Endothelial cell of umbilical vein (primary cell): ENCODE data around the gene MYO18A. TPM values are rescaled to one million over a fixed set of nuclear protein-coding genes. Genes with fewer than 3 reads are reported as not detected.

Experiments used
- BruUV-seq: library from RNA; stranded (reverse); fragments of 400-500 nt; replicated peaks from 2 replicates; lab custom pipeline; 2021; lab: Mats Ljungman, UMichigan
- CTCF ChIA-PET: fragments of 300-600, 350-600 bp; sonication (Branson Sonifier 250); formaldehyde crosslinking; loops from one replicate; lab custom pipeline; 2021; ENCODE audit warnings: antibody characterized with exemption, inconsistent platforms; lab: Charles Lee
- POLR2A ChIA-PET: fragments of 300-600, 350-600 bp; sonication (Branson Sonifier 250); formaldehyde crosslinking; loops from one replicate; lab custom pipeline; 2021; ENCODE audit warnings: antibody characterized with exemption, inconsistent platforms; lab: Charles Lee
- DNase-seq: peaks from one replicate; pipeline ENCODE4 v3.0.0-alpha.2; 2011; ENCODE audit warnings: low read depth, low spot score
- FAIRE-seq: peaks from 2 replicates; lab custom pipeline; 2011; peaks lifted over from hg19 to GRCh38; lab: Jason Lieb, UNC
- H2AFZ ChIP-seq: 2 replicates; pipeline ENCODE4 v1.6.0; 2012; ENCODE audit warnings: low read depth, low read length, control low read depth, inconsistent platforms
- H3K27ac ChIP-seq: 2 replicates; pipeline ENCODE4 v1.5.1; 2011; ENCODE audit warnings: low read depth, mild to moderate bottlenecking, control low read depth, low read length, moderate library complexity; ENCODE audit not compliant: insufficient read depth
- H3K27me3 ChIP-seq, 2 experiments: 2 replicates each; pipeline versions ENCODE4 v1.6.0 to v1.6.1; 2011; ENCODE audit warnings: low read length in 2 of 2, mixed read lengths in 1 of 2; ENCODE audit not compliant: control insufficient read depth in 2 of 2, insufficient read depth in 2 of 2
- H3K36me3 ChIP-seq, 2 experiments: 2 replicates in 1 of 2; 3 replicates in 1 of 2; pipeline ENCODE4 v1.5.1; 2011; ENCODE audit warnings: low read length in 2 of 2, mild to moderate bottlenecking in 1 of 2, moderate library complexity in 1 of 2; ENCODE audit not compliant: control insufficient read depth in 2 of 2, insufficient read depth in 2 of 2; ENCODE audit errors: extremely low read depth in 1 of 2
- H3K4me1 ChIP-seq: 3 replicates; pipeline ENCODE4 v1.5.1; 2011; ENCODE audit warnings: mild to moderate bottlenecking, low read length; ENCODE audit not compliant: control insufficient read depth, insufficient read depth; ENCODE audit errors: extremely low read depth
- H3K4me2 ChIP-seq: 2 replicates; pipeline ENCODE4 v1.6.1; 2011; ENCODE audit warnings: low read length, control low read depth, mixed read lengths; ENCODE audit not compliant: insufficient read depth
- H3K4me3 ChIP-seq, 3 experiments: fragments of 200-600 bp in 1 of 3; sonication (generic), shearing (Covaris generic) in 1 of 3; replicated peaks in 1 of 3; 2 replicates each; pipeline ENCODE4 v1.5.1; 2011 to 2016; ENCODE audit warnings: control low read depth in 3 of 3, low read length in 3 of 3, mild to moderate bottlenecking in 2 of 3, inconsistent platforms in 1 of 3, low read depth in 1 of 3, moderate library complexity in 1 of 3; ENCODE audit not compliant: insufficient read depth in 1 of 3
- H3K79me2 ChIP-seq: 2 replicates; pipeline ENCODE4 v1.6.0; 2012; ENCODE audit warnings: low read length, inconsistent platforms; ENCODE audit not compliant: control insufficient read depth, insufficient read depth
- H3K9ac ChIP-seq: replicated peaks from 2 replicates; pipeline ENCODE3; 2011; ENCODE audit warnings: low read length, control low read depth; ENCODE audit not compliant: insufficient read depth; ENCODE audit errors: extremely low read depth
- H3K9me1 ChIP-seq: replicated peaks from 3 replicates; pipeline ENCODE4 v1.6.0; 2011; ENCODE audit warnings: mild to moderate bottlenecking, low read length; ENCODE audit not compliant: control insufficient read depth, insufficient read depth; ENCODE audit errors: extremely low read depth
- H3K9me3 ChIP-seq: replicated peaks from 2 replicates; pipeline ENCODE4 v1.5.1; 2012; ENCODE audit warnings: low read length, inconsistent platforms; ENCODE audit not compliant: control insufficient read depth, insufficient read depth
- H4K20me1 ChIP-seq: replicated peaks from 2 replicates; pipeline ENCODE3; 2011; ENCODE audit warnings: mild to moderate bottlenecking, low read length; ENCODE audit not compliant: control insufficient read depth, insufficient read depth; ENCODE audit errors: extremely low read depth
- EZH2 ChIP-seq: IDR thresholded peaks from 2 replicates; pipeline ENCODE4 v1.6.1; 2012; ENCODE audit warnings: borderline replicate concordance, low read depth, mild to moderate bottlenecking, moderate library complexity, low read length, inconsistent platforms; ENCODE audit not compliant: severe bottlenecking
- FOS ChIP-seq: IDR thresholded peaks from 2 replicates; pipeline ENCODE4 v1.6.1; 2011; ENCODE audit warnings: mild to moderate bottlenecking, low read length, moderate library complexity, borderline replicate concordance; ENCODE audit not compliant: insufficient read depth
- GATA2 ChIP-seq: IDR thresholded peaks from 2 replicates; pipeline ENCODE4 v1.7.0; 2011; ENCODE audit warnings: low read depth, mild to moderate bottlenecking, moderate library complexity, mixed read lengths, low read length; ENCODE audit not compliant: insufficient read length, insufficient read depth
- JUN ChIP-seq: IDR thresholded peaks from 2 replicates; pipeline ENCODE4 v1.6.1; 2011; ENCODE audit warnings: borderline replicate concordance, low read depth; ENCODE audit not compliant: insufficient read length, insufficient read depth
- MAX ChIP-seq: IDR thresholded peaks from 2 replicates; pipeline ENCODE4 v1.6.1; 2011; ENCODE audit not compliant: insufficient read depth, insufficient read length
- MYC ChIP-seq: IDR thresholded peaks from one replicate; pipeline ENCODE4 v1.6.1; 2011; ENCODE audit warnings: mild to moderate bottlenecking, low read depth, low read length
- POLR2A ChIP-seq: IDR thresholded peaks from 2 replicates; pipeline ENCODE4 v1.6.1; 2012; ENCODE audit warnings: low read depth, mild to moderate bottlenecking, control low read depth, low read length
- POLR2AphosphoS5 ChIP-seq: IDR thresholded peaks from 2 replicates; pipeline ENCODE4 v1.6.1; 2012; ENCODE audit warnings: low read depth, mild to moderate bottlenecking, control low read depth, low read length, moderate library complexity; ENCODE audit not compliant: insufficient read depth
- dilution Hi-C: fragments of 300-500 bp; cut with MboI; formaldehyde crosslinking; loops from one replicate; pipeline ENCODE4 v1.15.0; 2019; ENCODE audit warnings: low sequenced_read_pairs; ENCODE audit not compliant: extremely low pct_ligation_motif_present
- intact Hi-C: fragments of 100-400 bp; cut with micrococcal nuclease; formaldehyde crosslinking; loops from one replicate; pipeline ENCODE4 v1.10.0; 2022
- polyA plus RNA-seq, 4 experiments: library from polyadenylated mRNA; depleted of rRNA in 3 of 4; stranded (reverse) in 3 of 4; unstranded in 1 of 4; fragments of >200 nt; gene quantifications; 2 replicates each; pipeline versions ENCODE4 v1.2.1 to v1.2.3, GENCODE V29; 2011 to 2012; ENCODE audit warnings: missing spikeins in 1 of 4
- total RNA-seq: library from RNA; stranded (reverse); gene quantifications from 2 replicates; pipeline ENCODE4 v1.2.3, GENCODE V29; 2021
- TF ChIP-seq, protein P1 (sequence below), 2 donors: IDR thresholded peaks; 1 replicate in 1 of 2; 2 replicates in 1 of 2; pipeline ENCODE4 v1.5.1; 2011; ENCODE audit warnings: low read length in 2 of 2, mild to moderate bottlenecking in 2 of 2, moderate library complexity in 2 of 2, control low read depth in 1 of 2, inconsistent platforms in 1 of 2, low read depth in 1 of 2; ENCODE audit not compliant: insufficient read depth in 1 of 2; ENCODE audit errors: extremely low read depth in 1 of 2

MYO18A gene
- total and polyA plus RNA-seq, 2 donors (not counting 3 experiments of a cell fraction or from before 2014, with no cell fraction given), result 3.9 to 28.3 TPM

- Histone ChIP-seq H4K20me1 (no peaks in the 10 kb centered on the region), H3K4me1 (peaks cover 3% of the 10 kb centered on the region), H3K36me3 (peaks cover 0 to 11% of the 10 kb centered on the region in 2 experiments), H3K9ac (no peak overlapping the region), H3K27me3 (no peaks in the 10 kb centered on the region), H2AFZ (no peak overlapping the region), H3K4me2 (no peak overlapping the region), H3K9me1 (no peaks in the 10 kb centered on the region), H3K4me3 (no peak overlapping the region), H3K9me3 (no peaks in the 10 kb centered on the region), H3K27ac (no peak overlapping the region), H3K79me2 (no peaks in the 10 kb centered on the region)
- TF ChIP-seq GATA2 (no peak), JUN (no peak), MAX (no peak), FOS (no peak), POLR2A (no peak), EZH2 (no peak), POLR2AphosphoS5 (no peak), MYC (no peak)
- TF ChIP-seq, protein P1, sequence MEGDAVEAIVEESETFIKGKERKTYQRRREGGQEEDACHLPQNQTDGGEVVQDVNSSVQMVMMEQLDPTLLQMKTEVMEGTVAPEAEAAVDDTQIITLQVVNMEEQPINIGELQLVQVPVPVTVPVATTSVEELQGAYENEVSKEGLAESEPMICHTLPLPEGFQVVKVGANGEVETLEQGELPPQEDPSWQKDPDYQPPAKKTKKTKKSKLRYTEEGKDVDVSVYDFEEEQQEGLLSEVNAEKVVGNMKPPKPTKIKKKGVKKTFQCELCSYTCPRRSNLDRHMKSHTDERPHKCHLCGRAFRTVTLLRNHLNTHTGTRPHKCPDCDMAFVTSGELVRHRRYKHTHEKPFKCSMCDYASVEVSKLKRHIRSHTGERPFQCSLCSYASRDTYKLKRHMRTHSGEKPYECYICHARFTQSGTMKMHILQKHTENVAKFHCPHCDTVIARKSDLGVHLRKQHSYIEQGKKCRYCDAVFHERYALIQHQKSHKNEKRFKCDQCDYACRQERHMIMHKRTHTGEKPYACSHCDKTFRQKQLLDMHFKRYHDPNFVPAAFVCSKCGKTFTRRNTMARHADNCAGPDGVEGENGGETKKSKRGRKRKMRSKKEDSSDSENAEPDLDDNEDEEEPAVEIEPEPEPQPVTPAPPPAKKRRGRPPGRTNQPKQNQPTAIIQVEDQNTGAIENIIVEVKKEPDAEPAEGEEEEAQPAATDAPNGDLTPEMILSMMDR (IDR thresholded peaks at IDR 0.05; ENCODE audit: extremely low read depth in 1 of 2, insufficient read depth in 1 of 2, low read depth in 1 of 2, low read length in 2 of 2), result no peak
- no peak for DNase-seq
- ChIA-PET CTCF (interaction anchor here (0.9 to 15.8 kb wide), 7 partner anchors 7 to 383 kb away, joined by 3 to 1079 read pairs (median 5); no protein-coding TSS in a partner anchor), POLR2A (no interaction called here)
- intact Hi-C loops (loop anchor here (2.0 kb wide), 1 partner anchor 67 kb away; the partner anchor contains the start of gene PIPOX), dilution Hi-C loops (no loop called here)
- no TSS peak for BruUV-seq
- no peak for FAIRE-seq
These were observed 70.5 kb downstream of the MYO18A start for GRCh38 chr17:29109477-29110371.
